ENCODE data around the gene SRBD1. TPM values are rescaled to one million over a fixed set of nuclear protein-coding genes. Genes with fewer than 3 reads are reported as not detected.
A peak's percentile ranks its signal among the peaks of the same experiment; 100 is the strongest.

SRBD1 gene
- total and polyA plus RNA-seq, 7 experiments from 2014 or later, result 14.0 to 28.1 (median 19.6) TPM

DNA sequence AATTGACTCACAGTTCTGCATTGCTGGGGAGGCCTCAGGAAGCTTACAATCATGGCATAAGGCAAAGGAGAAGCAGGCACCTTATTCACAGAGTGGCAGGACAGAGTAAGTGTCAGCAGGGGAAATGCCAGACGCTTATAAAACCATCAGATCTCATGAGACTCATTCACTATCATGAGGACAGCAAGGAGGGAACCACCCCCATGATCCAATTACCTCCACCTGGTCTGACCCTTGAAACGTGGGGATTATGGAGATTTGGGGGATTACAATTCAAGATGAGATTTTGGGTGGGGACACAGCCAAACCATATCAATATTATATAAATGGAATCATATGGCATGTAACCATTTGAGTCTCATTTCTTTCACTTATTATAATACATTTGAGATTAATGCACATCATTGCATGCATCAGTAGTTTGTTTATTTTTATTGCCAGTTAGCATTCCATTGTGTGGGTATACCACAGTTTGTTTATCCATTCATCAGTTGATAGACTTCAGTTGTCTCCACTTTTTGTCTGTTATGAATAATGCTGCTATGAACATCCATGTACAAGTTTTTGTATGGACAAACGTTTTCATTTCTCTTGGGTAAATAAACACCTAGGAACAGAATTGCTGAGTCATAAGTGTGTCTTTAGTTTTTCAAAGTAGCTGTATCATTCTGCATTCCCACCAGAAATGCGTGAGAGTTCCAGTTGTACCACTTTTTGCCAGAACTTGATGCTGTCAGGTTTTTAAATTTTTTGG is 5.8 kb upstream of the SRBD1 start:
- no peak overlapping the region for H3K27ac ChIP-seq (ENCODE audit: low read depth, low read length)

DNA sequence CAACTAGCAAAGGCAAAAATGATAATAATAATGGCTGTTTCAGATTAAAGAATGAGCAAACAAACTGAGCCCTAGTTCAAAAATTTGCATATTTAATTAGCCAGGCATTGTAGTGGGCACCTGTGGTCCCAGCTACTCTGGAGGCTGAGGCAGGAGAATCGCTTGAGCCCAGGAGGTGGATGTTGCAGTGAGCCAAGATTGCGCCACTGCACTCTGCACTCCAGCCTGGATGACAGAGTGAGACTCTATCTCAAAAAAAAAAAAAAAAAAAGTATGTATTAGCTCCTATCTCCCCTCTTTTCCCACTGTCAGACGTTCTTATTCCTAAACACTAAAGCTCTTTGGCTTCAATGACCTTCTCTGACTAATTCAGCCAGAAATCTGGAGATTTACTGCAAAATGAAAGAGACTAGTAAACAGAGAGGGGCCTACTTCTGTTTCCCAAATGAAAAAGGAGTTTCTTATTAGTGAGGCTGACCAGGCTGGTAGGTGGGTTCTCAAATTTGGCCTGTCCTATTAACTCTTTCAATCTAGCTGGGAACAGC is 3.9 kb upstream of the SRBD1 start:
- no peak overlapping the region for H3K27ac Mint-ChIP-seq
- H3K4me3 ChIP-seq (ENCODE audit: low read length), result no peak overlapping the region
- ChIA-PET CTCF (no interaction called here), POLR2A (interaction anchor here (0.5 kb wide), 1 partner anchor 60 kb away, joined by 4 read pairs; no protein-coding TSS in a partner anchor)
- no peak for DNase-seq
- H3K9me3 ChIP-seq (ENCODE audit: control insufficient read depth in 2 of 3, low read length in 3 of 3), result no peaks in the 10 kb centered on the region
- no peak for ATAC-seq
- no peaks in the 10 kb centered on the region for H3K36me3 Mint-ChIP-seq
- peaks cover 3 to 19% (median 9%) of the 10 kb centered on the region in 7 donors for H3K4me1 Mint-ChIP-seq
- H3K4me3 Mint-ChIP-seq, result no peak overlapping the region
- no peaks in the 10 kb centered on the region for H3K27me3 ChIP-seq (ENCODE audit: control insufficient read depth in 2 of 2, insufficient read depth in 2 of 2, low read length in 2 of 2)
- no peaks in the 10 kb centered on the region for H3K36me3 ChIP-seq (ENCODE audit: control insufficient read depth in 2 of 3, insufficient read depth in 3 of 3, low read length in 3 of 3)
- H3K9me3 Mint-ChIP-seq, result no peaks in the 10 kb centered on the region
- H3K27ac ChIP-seq (ENCODE audit: low read depth, low read length), result no peak overlapping the region
- H3K27me3 Mint-ChIP-seq, result peaks cover 0 to 9% (median 4%) of the 10 kb centered on the region in 5 donors
- peaks cover 0 to 5% of the 10 kb centered on the region in 2 donors for H3K4me1 ChIP-seq (ENCODE audit: control insufficient read depth in 2 of 2, insufficient read depth in 2 of 2, low read length in 2 of 2)
- intact Hi-C loops (cut with micrococcal nuclease), result no loop called here

More for the DNA sequence above, 5.8 kb upstream of the SRBD1 start:
- POLR2A ChIA-PET, result interaction anchor here (0.6 kb wide), 1 partner anchor 188 kb away, joined by 6 read pairs; no protein-coding TSS in a partner anchor
- no peaks in the 10 kb centered on the region for H3K9me3 ChIP-seq (ENCODE audit: control insufficient read depth in 2 of 3, low read length in 3 of 3)
- no peak overlapping the region for H3K4me3 ChIP-seq (ENCODE audit: low read length)
- no peaks in the 10 kb centered on the region for H3K4me1 Mint-ChIP-seq
- no peaks in the 10 kb centered on the region for H3K4me1 ChIP-seq (ENCODE audit: control insufficient read depth in 2 of 2, insufficient read depth in 2 of 2, low read length in 2 of 2)
- no peak overlapping the region for H3K27ac Mint-ChIP-seq
- CTCF ChIA-PET, result no interaction called here
- H3K9me3 Mint-ChIP-seq, result no peaks in the 10 kb centered on the region
- ATAC-seq (no peak), DNase-seq (no peak)
- H3K4me3 Mint-ChIP-seq, result no peak overlapping the region
- H3K36me3 ChIP-seq (ENCODE audit: control insufficient read depth in 2 of 3, insufficient read depth in 3 of 3, low read length in 3 of 3), result no peaks in the 10 kb centered on the region
- H3K36me3 Mint-ChIP-seq, result no peaks in the 10 kb centered on the region
- H3K27me3 Mint-ChIP-seq, result peaks cover 0 to 13% (median 8%) of the 10 kb centered on the region in 5 donors
- intact Hi-C loops (cut with micrococcal nuclease), result no loop called here
- no peaks in the 10 kb centered on the region for H3K27me3 ChIP-seq (ENCODE audit: control insufficient read depth in 2 of 2, insufficient read depth in 2 of 2, low read length in 2 of 2)

- no peaks in the 10 kb centered on the region for H3K9me3 ChIP-seq (ENCODE audit: control insufficient read depth in 2 of 3, low read length in 3 of 3)
- H3K9me3 Mint-ChIP-seq, result no peaks in the 10 kb centered on the region
- no peak for DNase-seq
- no peaks in the 10 kb centered on the region for H3K36me3 Mint-ChIP-seq
- peaks cover 3 to 25% (median 15%) of the 10 kb centered on the region in 7 donors for H3K4me1 Mint-ChIP-seq
- H3K4me3 Mint-ChIP-seq, result no peak overlapping the region
- no peaks in the 10 kb centered on the region for H3K27me3 ChIP-seq (ENCODE audit: control insufficient read depth in 2 of 2, insufficient read depth in 2 of 2, low read length in 2 of 2)
- peaks cover 0 to 7% of the 10 kb centered on the region in 2 donors for H3K4me1 ChIP-seq (ENCODE audit: control insufficient read depth in 2 of 2, insufficient read depth in 2 of 2, low read length in 2 of 2)
- no peak overlapping the region for H3K27ac ChIP-seq (ENCODE audit: low read depth, low read length)
- ChIA-PET CTCF (interaction anchor here (0.6 to 0.9 kb wide), 2 partner anchors 28 to 30 kb away, joined by 7 read pairs; no protein-coding TSS in a partner anchor), POLR2A (interaction anchor here (0.5 kb wide), 1 partner anchor 59 kb away, joined by 4 read pairs; no protein-coding TSS in a partner anchor)
- H3K27me3 Mint-ChIP-seq, result peaks cover 0 to 4% (median 0%) of the 10 kb centered on the region in 5 donors
- H3K27ac Mint-ChIP-seq, result no peak overlapping the region
- intact Hi-C loops (cut with micrococcal nuclease), result no loop called here
- H3K4me3 ChIP-seq (ENCODE audit: low read length), result no peak overlapping the region
- no peak for ATAC-seq
- H3K36me3 ChIP-seq (ENCODE audit: control insufficient read depth in 2 of 3, insufficient read depth in 3 of 3, low read length in 3 of 3), result no peaks in the 10 kb centered on the region
Observed at GRCh38 chr2:45614330-45614729, 3.3 kb upstream of the SRBD1 start.

- no peak overlapping the region for H3K4me3 Mint-ChIP-seq
- DNase-seq, result no peak
- Histone ChIP-seq H3K4me3 (ENCODE audit: low read length) (no peak overlapping the region), H3K36me3 (ENCODE audit: control insufficient read depth in 2 of 3, insufficient read depth in 3 of 3, low read length in 3 of 3) (no peaks in the 10 kb centered on the region), H3K27ac (ENCODE audit: low read depth, low read length) (no peak overlapping the region), H3K27me3 (ENCODE audit: control insufficient read depth in 2 of 2, insufficient read depth in 2 of 2, low read length in 2 of 2) (no peaks in the 10 kb centered on the region), H3K4me1 (ENCODE audit: control insufficient read depth in 2 of 2, insufficient read depth in 2 of 2, low read length in 2 of 2) (peaks cover 0 to 7% of the 10 kb centered on the region in 2 donors), H3K9me3 (ENCODE audit: control insufficient read depth in 2 of 3, low read length in 3 of 3) (no peaks in the 10 kb centered on the region)
- POLR2A ChIA-PET, result interaction anchor here (1.1 kb wide), 1 partner anchor 31 kb away, joined by 3 read pairs; no protein-coding TSS in a partner anchor
- no peaks in the 10 kb centered on the region for H3K36me3 Mint-ChIP-seq
- CTCF ChIA-PET, result no interaction called here
- peak overlapping the region in 4 of 9 donors; percentile 32 to 96 (median 61) for H3K27ac Mint-ChIP-seq
- no peaks in the 10 kb centered on the region for H3K9me3 Mint-ChIP-seq
- intact Hi-C loops (cut with micrococcal nuclease), result no loop called here
- H3K4me1 Mint-ChIP-seq, result peaks cover 9 to 38% (median 26%) of the 10 kb centered on the region in 7 donors
- ATAC-seq, result no peak
- no peaks in the 10 kb centered on the region for H3K27me3 Mint-ChIP-seq
Observed at GRCh38 chr2:45612731-45613130, 1.7 kb upstream of the SRBD1 start.

DNA sequence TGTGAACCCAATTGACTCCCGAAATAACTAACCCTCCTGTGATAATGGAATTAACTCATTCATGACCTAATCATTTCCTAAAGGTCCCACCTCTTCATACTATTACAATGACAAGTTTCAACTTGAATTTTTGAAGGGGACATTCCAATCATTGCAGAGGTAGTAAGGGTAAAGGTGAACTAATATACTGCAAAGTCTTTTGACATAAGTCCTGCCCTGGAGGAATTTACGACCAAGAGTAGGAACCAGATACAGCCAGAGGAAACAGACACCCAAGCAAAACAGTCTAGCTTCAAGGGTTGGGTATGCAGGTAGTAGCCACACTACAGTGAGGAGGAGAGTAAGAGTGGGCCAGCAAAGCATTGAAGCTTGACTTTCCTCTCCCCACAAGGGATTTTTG is 1.2 kb upstream of the SRBD1 start:
- DNase-seq (no peak), ATAC-seq (no peak)
- Mint-ChIP-seq H3K27ac (peak overlapping the region; percentile 25 to 98 (median 94)), H3K9me3 (no peaks in the 10 kb centered on the region), H3K36me3 (no peaks in the 10 kb centered on the region), H3K4me1 (peaks cover 13 to 40% (median 28%) of the 10 kb centered on the region in 7 donors), H3K4me3 (peak overlapping the region in 6 of 10 donors; percentile 40 to 98 (median 94)), H3K27me3 (no peaks in the 10 kb centered on the region)
- peaks cover 0 to 7% of the 10 kb centered on the region in 2 donors for H3K4me1 ChIP-seq (ENCODE audit: control insufficient read depth in 2 of 2, insufficient read depth in 2 of 2, low read length in 2 of 2)
- POLR2A ChIA-PET, result interaction anchor here (1.1 kb wide), 1 partner anchor 32 kb away, joined by 3 read pairs; no protein-coding TSS in a partner anchor
- no peaks in the 10 kb centered on the region for H3K36me3 ChIP-seq (ENCODE audit: control insufficient read depth in 2 of 3, insufficient read depth in 3 of 3, low read length in 3 of 3)
- intact Hi-C loops (cut with micrococcal nuclease), result no loop called here
- no peak overlapping the region for H3K4me3 ChIP-seq (ENCODE audit: low read length)
- H3K27ac ChIP-seq (ENCODE audit: low read depth, low read length), result no peak overlapping the region
- no peaks in the 10 kb centered on the region for H3K27me3 ChIP-seq (ENCODE audit: control insufficient read depth in 2 of 2, insufficient read depth in 2 of 2, low read length in 2 of 2)
- CTCF ChIA-PET, result no interaction called here
- H3K9me3 ChIP-seq (ENCODE audit: control insufficient read depth in 2 of 3, low read length in 3 of 3), result no peaks in the 10 kb centered on the region

GRCh38 chr2:45610281-45611019 is 617 bp downstream of the SRBD1 start:
- Histone ChIP-seq H3K9me3 (ENCODE audit: control insufficient read depth in 2 of 3, low read length in 3 of 3) (no peaks in the 10 kb centered on the region), H3K27me3 (ENCODE audit: control insufficient read depth in 2 of 2, insufficient read depth in 2 of 2, low read length in 2 of 2) (no peaks in the 10 kb centered on the region), H3K4me3 (ENCODE audit: low read length) (peak overlapping the region; percentile 79), H3K27ac (ENCODE audit: low read depth, low read length) (peak overlapping the region; percentile 78), H3K4me1 (ENCODE audit: control insufficient read depth in 2 of 2, insufficient read depth in 2 of 2, low read length in 2 of 2) (peaks cover 0 to 7% of the 10 kb centered on the region in 2 donors), H3K36me3 (ENCODE audit: control insufficient read depth in 2 of 3, insufficient read depth in 3 of 3, low read length in 3 of 3) (no peaks in the 10 kb centered on the region)
- Mint-ChIP-seq H3K36me3 (peaks cover 0 to under 1% (median 0%) of the 10 kb centered on the region in 5 donors), H3K4me1 (peaks cover 13 to 47% (median 28%) of the 10 kb centered on the region in 7 donors), H3K4me3 (peak overlapping the region; percentile 92 to 99 (median 96)), H3K27ac (peak overlapping the region; percentile 90 to 98 (median 96)), H3K9me3 (no peaks in the 10 kb centered on the region), H3K27me3 (no peaks in the 10 kb centered on the region)
- CTCF ChIA-PET, result interaction anchor here (0.6 to 1.0 kb wide), 4 partner anchors 27 to 853 kb away, joined by 3 to 7 read pairs (median 5); no protein-coding TSS in a partner anchor
- intact Hi-C loops (cut with micrococcal nuclease), result loop anchor here (1.0 to 2.0 kb wide), 5 partner anchors 25 to 1442 kb away; partner anchors contain the start of genes PRKCE (in 2 of the 2) and PPM1B (in 1 of the 2)
- POLR2A ChIA-PET, result interaction anchor here (0.6 to 1.0 kb wide), 3 partner anchors 22 to 193 kb away, joined by 3 to 4 read pairs (median 3); no protein-coding TSS in a partner anchor
- ATAC-seq, result peak; percentile 75
- peak in 7 of 9 donors; percentile 5 to 52 (median 51) for DNase-seq

Measured in naive thymus-derived CD4-positive, alpha-beta T cell (primary cell).